Endodermal cell (in vitro differentiated cells): Measurements from ENCODE around the gene DDX41. TPM values are rescaled to one million over a fixed set of nuclear protein-coding genes. Genes with fewer than 3 reads are reported as not detected.

ENCODE experiments used
- DNase-seq: peaks from one replicate; pipeline ENCODE4 v3.0.0-alpha.2; 2017
- H3K27ac ChIP-seq: 2 replicates; pipeline ENCODE4 v1.5.1; 2013; ENCODE audit warnings: mild to moderate bottlenecking, low read depth, low read length, moderate library complexity
- H3K27me3 ChIP-seq: 2 replicates; pipeline ENCODE4 v1.6.1; 2013; ENCODE audit warnings: mild to moderate bottlenecking, low read length, moderate library complexity; ENCODE audit not compliant: insufficient read depth, control insufficient read depth, poor library complexity, severe bottlenecking
- H3K36me3 ChIP-seq: 2 replicates; pipeline ENCODE4 v1.7.0; 2013; ENCODE audit warnings: mild to moderate bottlenecking, low read length, moderate library complexity; ENCODE audit not compliant: control insufficient read depth, insufficient read depth
- H3K4me1 ChIP-seq: one replicate; pipeline ENCODE4 v1.7.0; 2013; ENCODE audit warnings: low read length; ENCODE audit not compliant: control insufficient read depth, insufficient read depth
- H3K4me3 ChIP-seq: 2 replicates; pipeline ENCODE4 v1.5.1; 2013; ENCODE audit warnings: mild to moderate bottlenecking, low read length, moderate library complexity
- H3K9ac ChIP-seq: 2 replicates; pipeline ENCODE4 v1.6.1; 2013; ENCODE audit warnings: mild to moderate bottlenecking, low read length, moderate library complexity; ENCODE audit not compliant: poor library complexity, severe bottlenecking; ENCODE audit errors: extremely low read depth
- H3K9me3 ChIP-seq: 2 replicates; pipeline ENCODE4 v1.6.1; 2013; ENCODE audit warnings: mild to moderate bottlenecking, low read length, moderate library complexity; ENCODE audit not compliant: control insufficient read depth
- H3K27ac Mint-ChIP-seq: 2 replicates; pipeline ENCODE4 v1.8.0; 2020; ENCODE audit warnings: mixed read lengths
- H3K27me3 Mint-ChIP-seq: 2 replicates; pipeline ENCODE4 v1.8.0; 2021; ENCODE audit warnings: mild to moderate bottlenecking, mixed read lengths; ENCODE audit not compliant: insufficient read depth
- H3K36me3 Mint-ChIP-seq: 2 replicates; pipeline ENCODE4 v1.8.0; 2020; ENCODE audit warnings: low read depth, mixed read lengths
- H3K4me1 Mint-ChIP-seq: 2 replicates; pipeline ENCODE4 v1.8.0; 2020; ENCODE audit warnings: mixed read lengths
- H3K4me3 Mint-ChIP-seq: 2 replicates; pipeline ENCODE4 v1.8.0; 2020; ENCODE audit warnings: mild to moderate bottlenecking, moderate library complexity, mixed read lengths
- H3K9me3 Mint-ChIP-seq: 2 replicates; pipeline ENCODE4 v1.8.0; 2020; ENCODE audit warnings: mild to moderate bottlenecking, mixed read lengths
- CTCF ChIP-seq: fragments of 200-600 bp; sonication (generic); conservative IDR thresholded peaks from 2 replicates; pipeline ENCODE4 v1.5.0; 2021; ENCODE audit warnings: antibody characterized with exemption, mild to moderate bottlenecking
- WGBS, 2 experiments: methylation state at CpG; one replicate each; pipeline versions ENCODE4 v1.1.5 to v1.1.7; 2013; ENCODE audit warnings: missing lambda C conversion rate in 2 of 2, mixed read lengths in 1 of 2; ENCODE audit not compliant: insufficient coverage in 1 of 2, insufficient read length in 1 of 2; 5-methylcytosine and 5-hydroxymethylcytosine counted together
- total RNA-seq, 2 donors: library from RNA; stranded (reverse); fragmentation: NEBNext Ultra II Directional in 1 of 2; extraction: Animal tissue kit (Norgen Biotek cat#: 25700) in 1 of 2; gene quantifications; 2 replicates in 1 of 2; 3 replicates in 1 of 2; pipeline ENCODE4 v1.2.1, GENCODE V29; 2021

DDX41 gene
- total RNA-seq, 2 donors from 2014 or later = 115 TPM

- H3K9me3 Mint-ChIP-seq = peaks cover 10% of the 10 kb centered on the region
These were observed 51.7 kb downstream of the DDX41 start for GRCh38 chr5:177465044-177465443.

DNA sequence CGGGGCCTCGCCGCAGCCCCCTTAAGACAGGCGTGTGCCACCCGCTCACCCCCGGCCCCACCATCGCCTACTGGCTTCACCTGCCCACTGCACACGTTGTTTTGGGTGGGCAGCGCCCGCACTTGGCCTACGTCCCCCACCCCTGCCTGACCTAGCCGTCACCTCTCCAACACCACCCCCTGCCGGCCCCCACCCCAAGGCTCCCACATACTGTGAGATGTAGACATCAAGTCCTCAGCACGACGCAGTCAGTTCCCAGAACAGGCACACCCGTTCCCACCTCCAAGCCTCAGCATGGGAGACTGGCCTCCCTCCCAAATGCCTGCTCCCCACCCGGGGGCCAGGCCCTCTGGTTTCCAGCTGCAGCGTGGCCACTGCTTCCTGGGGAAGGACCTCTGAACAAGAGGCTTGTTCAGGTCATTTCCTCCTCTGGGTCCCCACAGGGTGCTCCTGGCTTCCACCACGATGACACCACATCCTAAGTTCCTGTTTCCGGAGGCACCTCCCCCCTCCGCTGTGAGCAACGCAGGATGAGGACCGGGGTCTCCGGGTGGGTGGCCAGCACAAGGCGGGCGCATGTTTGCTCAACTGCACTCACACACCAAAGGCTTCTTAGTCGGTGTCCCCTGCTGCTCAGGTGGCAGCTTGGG, 54.6 kb downstream of the DDX41 start:
- Histone ChIP-seq H3K9ac (no peak overlapping the region), H3K36me3 (peaks cover 85% of the 10 kb centered on the region), H3K4me1 (no peaks in the 10 kb centered on the region), H3K4me3 (no peak overlapping the region), H3K27ac (no peak overlapping the region), H3K27me3 (no peaks in the 10 kb centered on the region), H3K9me3 (peaks cover 14% of the 10 kb centered on the region)
- Mint-ChIP-seq H3K27ac (no peak overlapping the region), H3K9me3 (peaks cover 10% of the 10 kb centered on the region), H3K36me3 (peaks cover 69% of the 10 kb centered on the region), H3K4me1 (peaks cover 2% of the 10 kb centered on the region), H3K27me3 (no peaks in the 10 kb centered on the region), H3K4me3 (no peak overlapping the region)
- no peak for TF ChIP-seq CTCF
- WGBS, 2 experiments = 94% methylated on average over 17 to 27 of the region's 27 CpGs
- DNase-seq = no peak

More at GRCh38 chr5:177465044-177465443, 51.7 kb downstream of the DDX41 start:
- no peak overlapping the region for H3K27ac Mint-ChIP-seq
- Histone ChIP-seq H3K4me1 (peaks cover 3% of the 10 kb centered on the region), H3K36me3 (peaks cover 88% of the 10 kb centered on the region), H3K27ac (no peak overlapping the region), H3K27me3 (no peaks in the 10 kb centered on the region), H3K9me3 (peaks cover 14% of the 10 kb centered on the region), H3K9ac (no peak overlapping the region), H3K4me3 (no peak overlapping the region)
- H3K27me3 Mint-ChIP-seq = no peaks in the 10 kb centered on the region
- peaks cover 6% of the 10 kb centered on the region for H3K4me1 Mint-ChIP-seq
- no peak for DNase-seq
- H3K36me3 Mint-ChIP-seq = peaks cover 77% of the 10 kb centered on the region
- no peak for TF ChIP-seq CTCF
- H3K4me3 Mint-ChIP-seq = no peak overlapping the region
- WGBS, 2 experiments = 78 to 86% methylated on average over 6 to 8 of the region's 11 CpGs

Other genes starting within 250 kb of the DDX41 start
- gene RAB24, start 213.2 kb downstream of the DDX41 start, total RNA-seq = 10 to 100 TPM; 13.8 to 25.1 TPM
- 100 to 1,000 TPM; 157 to 165 TPM for gene PRELID1, start 213.2 kb downstream of the DDX41 start, total RNA-seq
- gene MXD3, start 205.1 kb downstream of the DDX41 start, total RNA-seq = 10 to 100 TPM; 14.2 to 20.4 TPM
- 100 to 1,000 TPM; 119 to 128 TPM for gene LMAN2, start 165.3 kb downstream of the DDX41 start, total RNA-seq
- 10 to 100 TPM; 14.2 to 21.9 TPM for gene RGS14, start 159.0 kb downstream of the DDX41 start, total RNA-seq
- not detected for gene SLC34A1, start 132.5 kb downstream of the DDX41 start, total RNA-seq
- not detected for gene PFN3, start 116.3 kb downstream of the DDX41 start, total RNA-seq
- gene F12, start 107.4 kb downstream of the DDX41 start, total RNA-seq = 1 to 10 TPM in 1 of 2 donors, under 1 TPM in 1; 0.95 to 2.9 TPM
- gene GRK6, start 90.3 kb downstream of the DDX41 start, total RNA-seq = 10 to 100 TPM; 51.6 to 66.8 TPM
- 1 to 10 TPM; 4.7 to 8.0 TPM for gene PRR7, start 70.1 kb downstream of the DDX41 start, total RNA-seq
- 100 to 1,000 TPM; 322 to 383 TPM for gene DBN1, start 43.3 kb downstream of the DDX41 start, total RNA-seq
- 100 to 1,000 TPM; 196 to 241 TPM for gene PDLIM7, start 19.4 kb downstream of the DDX41 start, total RNA-seq
- gene DOK3, start 7.1 kb downstream of the DDX41 start, total RNA-seq = 1 to 10 TPM; 2.1 to 7.7 TPM
- 100 to 1,000 TPM; 112 to 115 TPM for gene FAM193B, start 37.6 kb upstream of the DDX41 start, total RNA-seq
- gene TMED9, start 75.2 kb upstream of the DDX41 start, total RNA-seq = 100 to 1,000 TPM; 184 to 205 TPM
- 10 to 100 TPM; 27.4 to 33.7 TPM for gene B4GALT7, start 83.2 kb upstream of the DDX41 start, total RNA-seq